DND-41 (cell line): ENCODE measurements around the gene PARVB.

ENCODE experiments used
- ATAC-seq: fragments of 200-7000 bp; cut with Tn5 transposase; 3 replicates; pipeline ENCODE4 v1.9.1; 2021; ENCODE audit warnings: low read depth; ENCODE audit not compliant: insufficient read depth
- DNase-seq: peaks from one replicate; pipeline ENCODE4 v3.0.0-alpha.2; 2020
- H2AFZ ChIP-seq: 2 replicates; pipeline ENCODE4 v1.6.0; 2012; ENCODE audit warnings: low read depth, low read length
- H3K27ac ChIP-seq: 2 replicates; pipeline ENCODE4 v1.5.1; 2012; ENCODE audit warnings: low read length, inconsistent platforms
- H3K27me3 ChIP-seq: fragments of 200-600 bp; sonication (generic); 2 replicates; pipeline ENCODE4 v1.6.0; 2012; ENCODE audit warnings: low read length, mild to moderate bottlenecking, inconsistent platforms; ENCODE audit not compliant: insufficient read depth, poor library complexity
- H3K36me3 ChIP-seq: 2 replicates; pipeline ENCODE4 v1.5.1; 2012; ENCODE audit warnings: low read length, inconsistent platforms; ENCODE audit not compliant: insufficient read depth
- H3K4me1 ChIP-seq: 2 replicates; pipeline ENCODE4 v1.5.1; 2012; ENCODE audit warnings: mild to moderate bottlenecking, low read length; ENCODE audit not compliant: insufficient read depth
- H3K4me2 ChIP-seq: 2 replicates; pipeline ENCODE4 v1.6.0; 2012; ENCODE audit warnings: mild to moderate bottlenecking, moderate library complexity, low read length, inconsistent platforms; ENCODE audit not compliant: insufficient read depth
- H3K4me3 ChIP-seq, 2 experiments: fragments of 200-600 bp in 1 of 2; shearing (Covaris generic) in 1 of 2; 2 replicates each; pipeline ENCODE4 v1.5.1; 2012 to 2016; ENCODE audit warnings: inconsistent platforms in 2 of 2, low read length in 2 of 2, mild to moderate bottlenecking in 2 of 2, low read depth in 1 of 2, moderate library complexity in 1 of 2
- H3K79me2 ChIP-seq: 2 replicates; pipeline ENCODE4 v1.6.0; 2012; ENCODE audit warnings: low read length, inconsistent platforms; ENCODE audit not compliant: insufficient read depth
- H3K9ac ChIP-seq: 2 replicates; pipeline ENCODE4 v1.6.0; 2012; ENCODE audit warnings: low read depth, mild to moderate bottlenecking, inconsistent platforms, low read length, moderate library complexity
- H3K9me3 ChIP-seq: 2 replicates; pipeline ENCODE4 v1.5.1; 2012; ENCODE audit warnings: low read length, moderate library complexity, mild to moderate bottlenecking, inconsistent platforms; ENCODE audit not compliant: insufficient read depth, severe bottlenecking
- H4K20me1 ChIP-seq: 2 replicates; pipeline ENCODE4 v1.6.0; 2012; ENCODE audit warnings: low read length; ENCODE audit not compliant: insufficient read depth
- EZH2 ChIP-seq: IDR thresholded peaks from 3 replicates; pipeline ENCODE4 v1.6.1; 2012; ENCODE audit warnings: borderline replicate concordance, low read depth, mild to moderate bottlenecking, moderate library complexity, low read length, inconsistent platforms; ENCODE audit not compliant: severe bottlenecking
- TF ChIP-seq, protein P1 (sequence below): IDR thresholded peaks from 2 replicates; pipeline ENCODE4 v1.5.1; 2012; ENCODE audit warnings: borderline replicate concordance, low read length, moderate library complexity, mild to moderate bottlenecking; ENCODE audit not compliant: poor library complexity, severe bottlenecking; ENCODE audit errors: extremely low read depth

Gene PARVB

DNA sequence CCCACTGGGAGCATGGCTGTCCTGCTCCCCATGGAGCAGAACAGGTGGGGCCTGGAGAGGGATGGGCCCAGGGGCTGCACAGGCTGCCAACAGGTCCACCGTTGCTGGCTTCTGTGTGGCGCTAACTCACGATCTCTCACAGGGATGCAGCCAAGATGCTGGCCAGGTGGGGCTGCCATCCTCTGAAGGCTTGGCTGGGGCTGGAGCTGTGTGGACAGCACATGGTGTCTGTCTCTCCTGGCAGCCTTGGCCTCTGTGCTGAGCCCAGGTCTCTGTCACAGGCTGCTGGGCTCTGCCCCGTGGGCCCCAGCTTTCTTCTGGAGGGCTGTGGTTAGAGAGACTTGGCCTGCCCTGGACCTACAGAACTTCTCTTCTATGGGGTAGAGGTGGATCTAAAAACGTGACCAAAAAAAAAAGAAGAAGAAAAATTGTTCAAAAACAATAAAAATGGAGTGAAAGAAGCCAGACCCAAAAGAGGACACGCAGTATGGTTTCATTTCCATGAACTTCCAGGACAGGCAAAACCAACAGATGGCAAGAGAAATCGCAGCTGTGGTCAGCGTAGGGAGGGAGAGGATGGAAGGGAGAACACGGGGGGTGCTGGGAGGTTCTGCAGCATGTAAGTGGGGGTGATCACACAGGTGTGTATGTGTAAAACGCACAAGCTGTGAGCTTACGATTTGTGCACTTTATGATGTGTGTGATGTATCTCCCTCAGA, 168.9 kb downstream of the PARVB start:
- Histone ChIP-seq H3K9me3 (no peaks in the 10 kb centered on the region), H3K27me3 (no peaks in the 10 kb centered on the region), H3K27ac (no peak overlapping the region), H3K36me3 (peaks cover 9% of the 10 kb centered on the region; the same call in 1 of the 2 replicates), H3K9ac (no peak overlapping the region), H3K4me1 (no peaks in the 10 kb centered on the region), H2AFZ (no peak overlapping the region), H3K4me2 (no peak overlapping the region), H4K20me1 (peaks cover 6% of the 10 kb centered on the region; the same call in 1 of the 2 replicates), H3K79me2 (no peaks in the 10 kb centered on the region), H3K4me3 (no peak overlapping the region)
- TF ChIP-seq, protein P1, sequence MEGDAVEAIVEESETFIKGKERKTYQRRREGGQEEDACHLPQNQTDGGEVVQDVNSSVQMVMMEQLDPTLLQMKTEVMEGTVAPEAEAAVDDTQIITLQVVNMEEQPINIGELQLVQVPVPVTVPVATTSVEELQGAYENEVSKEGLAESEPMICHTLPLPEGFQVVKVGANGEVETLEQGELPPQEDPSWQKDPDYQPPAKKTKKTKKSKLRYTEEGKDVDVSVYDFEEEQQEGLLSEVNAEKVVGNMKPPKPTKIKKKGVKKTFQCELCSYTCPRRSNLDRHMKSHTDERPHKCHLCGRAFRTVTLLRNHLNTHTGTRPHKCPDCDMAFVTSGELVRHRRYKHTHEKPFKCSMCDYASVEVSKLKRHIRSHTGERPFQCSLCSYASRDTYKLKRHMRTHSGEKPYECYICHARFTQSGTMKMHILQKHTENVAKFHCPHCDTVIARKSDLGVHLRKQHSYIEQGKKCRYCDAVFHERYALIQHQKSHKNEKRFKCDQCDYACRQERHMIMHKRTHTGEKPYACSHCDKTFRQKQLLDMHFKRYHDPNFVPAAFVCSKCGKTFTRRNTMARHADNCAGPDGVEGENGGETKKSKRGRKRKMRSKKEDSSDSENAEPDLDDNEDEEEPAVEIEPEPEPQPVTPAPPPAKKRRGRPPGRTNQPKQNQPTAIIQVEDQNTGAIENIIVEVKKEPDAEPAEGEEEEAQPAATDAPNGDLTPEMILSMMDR, result no peak
- TF ChIP-seq EZH2, result no peak
- ATAC-seq (no peak), DNase-seq (no peak)

DNA sequence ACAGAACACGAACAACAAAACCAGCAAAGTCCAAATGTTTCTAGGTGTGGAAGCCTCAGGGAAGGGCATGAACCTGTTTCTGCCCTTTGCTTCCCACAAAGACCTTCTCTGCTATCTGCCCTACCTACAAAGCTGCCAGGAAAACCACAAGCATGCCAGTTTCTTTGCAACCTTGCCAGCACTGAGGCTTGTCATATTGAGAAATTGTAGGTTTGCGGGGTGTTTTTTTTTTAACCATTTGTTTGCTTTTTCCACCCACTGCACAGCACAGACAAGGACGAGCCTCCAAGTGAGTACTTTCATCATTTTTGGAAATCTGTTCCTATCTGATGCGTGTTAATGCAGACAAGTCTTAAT, 169.4 kb downstream of the PARVB start:
- Histone ChIP-seq H2AFZ (no peak overlapping the region), H3K79me2 (no peaks in the 10 kb centered on the region), H3K4me2 (no peak overlapping the region), H3K36me3 (peaks cover 9% of the 10 kb centered on the region; the same call in 1 of the 2 replicates), H3K9ac (no peak overlapping the region), H4K20me1 (peaks cover 1% of the 10 kb centered on the region; the same call in 1 of the 2 replicates), H3K4me3 (no peak overlapping the region), H3K27me3 (no peaks in the 10 kb centered on the region), H3K27ac (no peak overlapping the region), H3K4me1 (no peaks in the 10 kb centered on the region), H3K9me3 (no peaks in the 10 kb centered on the region)
- DNase-seq (no peak), ATAC-seq (no peak)
- TF ChIP-seq, protein P1, result no peak
- no peak for TF ChIP-seq EZH2

DNA sequence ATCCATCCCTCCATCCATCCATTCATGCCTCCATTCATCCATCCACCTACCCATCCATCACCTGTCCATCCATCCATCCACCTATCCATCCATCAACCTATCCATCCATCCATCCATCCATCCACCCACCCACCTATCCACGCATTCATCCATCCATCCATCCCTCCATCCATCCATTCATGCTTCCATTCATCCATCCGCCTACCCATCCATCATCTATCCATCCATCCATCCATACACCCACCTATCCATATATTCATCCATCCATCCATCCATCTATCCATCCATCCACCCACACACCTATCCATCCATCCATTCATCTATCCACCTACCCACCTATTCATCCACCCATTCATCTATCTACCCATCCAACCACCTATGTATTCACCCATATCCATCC, 170.5 kb downstream of the PARVB start:
- Histone ChIP-seq H3K79me2 (no peaks in the 10 kb centered on the region), H3K4me1 (no peaks in the 10 kb centered on the region), H3K27ac (no peak overlapping the region), H3K27me3 (no peaks in the 10 kb centered on the region), H4K20me1 (peaks cover 6% of the 10 kb centered on the region; the same call in 1 of the 2 replicates), H3K36me3 (peaks cover 16% of the 10 kb centered on the region), H3K4me3 (no peak overlapping the region), H2AFZ (no peak overlapping the region), H3K9me3 (no peaks in the 10 kb centered on the region), H3K4me2 (no peak overlapping the region), H3K9ac (no peak overlapping the region)
- ATAC-seq, result no peak
- TF ChIP-seq, protein P1, result no peak
- no peak for TF ChIP-seq EZH2
- DNase-seq, result no peak
